Naive thymus-derived CD4-positive, alpha-beta T cell (primary cell): ENCODE data around the gene ZFYVE9. TPM values are rescaled to one million over a fixed set of nuclear protein-coding genes. Genes with fewer than 3 reads are reported as not detected.

Experiments used
- ATAC-seq: fragments of 150-1000 bp; cut with Tn5 transposase; 2 replicates; pipeline ENCODE4 v1.10.0; 2021; ENCODE audit warnings: mild to moderate bottlenecking, moderate library complexity
- CTCF ChIA-PET: fragments of 350-600 bp; sonication (Branson Sonifier 250); formaldehyde crosslinking; loops from one replicate; lab custom pipeline; 2021; ENCODE audit warnings: antibody characterized with exemption; lab: Charles Lee
- POLR2A ChIA-PET: fragments of 350-600 bp; sonication (Branson Sonifier 250); formaldehyde crosslinking; loops from one replicate; lab custom pipeline; 2021; ENCODE audit warnings: antibody characterized with exemption, inconsistent platforms; lab: Charles Lee
- DNase-seq, 9 donors: peaks; one replicate each; pipeline versions ENCODE4 v3.0.0 to v3.0.0-alpha.2; 2020 to 2022; ENCODE audit warnings: mixed read lengths in 1 of 9
- H3K27ac ChIP-seq: one replicate; pipeline ENCODE4 v1.7.0; 2013; ENCODE audit warnings: mild to moderate bottlenecking, low read depth, low read length, moderate library complexity
- H3K27me3 ChIP-seq, 2 donors: one replicate each; pipeline ENCODE4 v1.7.0; 2013; ENCODE audit warnings: low read length in 2 of 2, mild to moderate bottlenecking in 2 of 2, moderate library complexity in 2 of 2; ENCODE audit not compliant: control insufficient read depth in 2 of 2, insufficient read depth in 2 of 2
- H3K36me3 ChIP-seq, 3 experiments: 1 replicate in 2 of 3; 2 replicates in 1 of 3; pipeline ENCODE4 v1.7.0; 2013; ENCODE audit warnings: low read length in 3 of 3, mild to moderate bottlenecking in 3 of 3, moderate library complexity in 1 of 3; ENCODE audit not compliant: insufficient read depth in 3 of 3, control insufficient read depth in 2 of 3
- H3K4me1 ChIP-seq, 2 donors: one replicate each; pipeline ENCODE4 v1.7.0; 2013; ENCODE audit warnings: low read length in 2 of 2, mild to moderate bottlenecking in 2 of 2, moderate library complexity in 1 of 2; ENCODE audit not compliant: control insufficient read depth in 2 of 2, insufficient read depth in 2 of 2
- H3K4me3 ChIP-seq: 2 replicates; pipeline ENCODE4 v1.7.0; 2013; ENCODE audit warnings: mild to moderate bottlenecking, low read length
- H3K9me3 ChIP-seq, 3 experiments: 1 replicate in 2 of 3; 2 replicates in 1 of 3; pipeline ENCODE4 v1.7.0; 2013; ENCODE audit warnings: low read length in 3 of 3; ENCODE audit not compliant: control insufficient read depth in 2 of 3
- H3K27ac Mint-ChIP-seq, 9 donors: one replicate each; pipeline ENCODE4 v1.8.0; 2020 to 2022; ENCODE audit warnings: mixed read lengths in 9 of 9, mild to moderate bottlenecking in 8 of 9, moderate library complexity in 5 of 9, inconsistent platforms in 2 of 9
- H3K27me3 Mint-ChIP-seq, 5 donors: one replicate each; pipeline ENCODE4 v1.8.0; 2021 to 2022; ENCODE audit warnings: mixed read lengths in 5 of 5, mild to moderate bottlenecking in 1 of 5
- H3K36me3 Mint-ChIP-seq, 5 donors: one replicate each; pipeline ENCODE4 v1.8.0; 2020 to 2022; ENCODE audit warnings: mixed read lengths in 5 of 5, mild to moderate bottlenecking in 3 of 5, inconsistent platforms in 1 of 5
- H3K4me1 Mint-ChIP-seq, 7 donors: one replicate each; pipeline ENCODE4 v1.8.0; 2020 to 2022; ENCODE audit warnings: mixed read lengths in 7 of 7, mild to moderate bottlenecking in 3 of 7, inconsistent platforms in 1 of 7
- H3K4me3 Mint-ChIP-seq, 10 donors: one replicate each; pipeline ENCODE4 v1.8.0; 2020 to 2022; ENCODE audit warnings: mild to moderate bottlenecking in 10 of 10, mixed read lengths in 10 of 10, moderate library complexity in 6 of 10, inconsistent platforms in 2 of 10
- H3K9me3 Mint-ChIP-seq, 11 donors: one replicate each; pipeline ENCODE4 v1.8.0; 2020 to 2022; ENCODE audit warnings: mixed read lengths in 11 of 11, mild to moderate bottlenecking in 4 of 11, inconsistent platforms in 1 of 11, moderate library complexity in 1 of 11
- intact Hi-C, 2 donors: fragments of 100-400 bp; cut with micrococcal nuclease; formaldehyde crosslinking; loops; one replicate each; pipeline ENCODE4 v1.15.1; 2023
- polyA plus RNA-seq, 2 donors: library from polyadenylated mRNA; unstranded; fragments of 300-500 nt; fragmentation: Illumina TruSeq; gene quantifications; one replicate each; pipeline ENCODE4 v1.2.3, GENCODE V29; 2021
- total RNA-seq, 6 experiments: library from RNA in 5 of 6; stranded (reverse) in 5 of 6; gene quantifications; 1 replicate in 5 of 6; 2 replicates in 1 of 6; pipeline ENCODE4 v1.2.3 and lab custom pipeline; 2021 to 2026

Gene ZFYVE9
- total and polyA plus RNA-seq, 7 experiments from 2014 or later = 1.8 to 13.9 (median 5.0) TPM

DNA sequence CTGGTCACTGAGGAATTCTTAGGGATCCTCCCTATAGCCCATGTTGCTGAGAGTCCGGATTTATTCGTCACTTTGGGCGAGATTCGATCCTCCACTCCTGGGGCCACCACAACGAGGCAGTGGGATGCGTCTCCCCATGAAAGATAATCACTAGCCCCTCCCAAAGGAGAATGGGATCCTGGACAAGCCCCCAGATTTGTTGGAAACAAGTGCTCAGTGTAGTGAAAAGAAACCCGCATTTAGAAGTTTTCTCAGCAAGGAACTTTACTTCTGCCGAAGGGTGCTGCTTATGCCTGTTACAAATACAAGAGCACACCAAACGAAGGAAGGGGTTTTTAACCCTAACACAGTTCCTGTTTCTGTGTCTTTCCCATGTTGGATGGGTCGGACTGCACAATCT is 83.3 kb downstream of the ZFYVE9 start:
- no peak overlapping the region for H3K4me3 ChIP-seq
- Mint-ChIP-seq H3K36me3 (peaks cover 0 to 50% (median 37%) of the 10 kb centered on the region in 5 donors), H3K27ac (no peak overlapping the region), H3K9me3 (peaks cover 0 to 64% (median 21%) of the 10 kb centered on the region in 11 donors), H3K27me3 (peaks cover 0 to 18% (median 0%) of the 10 kb centered on the region in 5 donors), H3K4me3 (no peak overlapping the region), H3K4me1 (peaks cover 0 to 4% (median 2%) of the 10 kb centered on the region in 7 donors)
- H3K27me3 ChIP-seq = no peaks in the 10 kb centered on the region
- CTCF ChIA-PET = no interaction called here
- POLR2A ChIA-PET = no interaction called here
- peaks cover 0 to 17% (median 3%) of the 10 kb centered on the region in 3 experiments for H3K9me3 ChIP-seq
- intact Hi-C loops = no loop called here
- ATAC-seq = no peak
- no peak for DNase-seq
- no peaks in the 10 kb centered on the region for H3K36me3 ChIP-seq
- H3K4me1 ChIP-seq = no peaks in the 10 kb centered on the region
- no peak overlapping the region for H3K27ac ChIP-seq

- CTCF ChIA-PET = no interaction called here
- Histone ChIP-seq H3K27ac (no peak overlapping the region), H3K4me3 (no peak overlapping the region), H3K27me3 (no peaks in the 10 kb centered on the region), H3K9me3 (peaks cover 0 to 7% (median 3%) of the 10 kb centered on the region in 3 experiments), H3K4me1 (no peaks in the 10 kb centered on the region), H3K36me3 (no peaks in the 10 kb centered on the region)
- POLR2A ChIA-PET = no interaction called here
- Mint-ChIP-seq H3K36me3 (peaks cover 0 to 28% (median 19%) of the 10 kb centered on the region in 5 donors), H3K27ac (no peak overlapping the region), H3K4me3 (no peak overlapping the region), H3K4me1 (peaks cover 0 to 4% (median 3%) of the 10 kb centered on the region in 7 donors), H3K27me3 (peaks cover 0 to 14% (median 0%) of the 10 kb centered on the region in 5 donors), H3K9me3 (peaks cover 0 to 21% (median 13%) of the 10 kb centered on the region in 11 donors)
- no peak for ATAC-seq
- DNase-seq = no peak
- intact Hi-C loops = no loop called here
Observed at GRCh38 chr1:52229494-52229893, 87.6 kb downstream of the ZFYVE9 start.

GRCh38 chr1:52233463-52233862 is 91.6 kb downstream of the ZFYVE9 start:
- intact Hi-C loops = no loop called here
- peaks cover 0 to 6% (median 0%) of the 10 kb centered on the region in 7 donors for H3K4me1 Mint-ChIP-seq
- ChIA-PET CTCF (no interaction called here), POLR2A (interaction anchor here (0.6 to 0.7 kb wide), 2 partner anchors 15 to 137 kb away, joined by 3 to 8 read pairs; no protein-coding TSS in a partner anchor)
- Histone ChIP-seq H3K4me1 (no peaks in the 10 kb centered on the region), H3K27ac (no peak overlapping the region), H3K36me3 (no peaks in the 10 kb centered on the region), H3K9me3 (no peaks in the 10 kb centered on the region), H3K4me3 (no peak overlapping the region), H3K27me3 (no peaks in the 10 kb centered on the region)
- H3K27ac Mint-ChIP-seq = no peak overlapping the region
- no peak overlapping the region for H3K4me3 Mint-ChIP-seq
- H3K36me3 Mint-ChIP-seq = peaks cover 0 to 22% (median 12%) of the 10 kb centered on the region in 5 donors
- H3K27me3 Mint-ChIP-seq = peaks cover 0 to 25% (median 0%) of the 10 kb centered on the region in 5 donors
- DNase-seq (no peak), ATAC-seq (no peak)
- no peaks in the 10 kb centered on the region for H3K9me3 Mint-ChIP-seq

- no peak overlapping the region for H3K4me3 Mint-ChIP-seq
- no peak overlapping the region for H3K4me3 ChIP-seq
- H3K27ac Mint-ChIP-seq = no peak overlapping the region
- H3K4me1 Mint-ChIP-seq = peaks cover 0 to 10% (median 0%) of the 10 kb centered on the region in 7 donors
- ATAC-seq (no peak), DNase-seq (no peak)
- ChIA-PET CTCF (no interaction called here), POLR2A (interaction anchor here (0.5 kb wide), 1 partner anchor 19 kb away, joined by 3 read pairs; no protein-coding TSS in a partner anchor)
- H3K9me3 ChIP-seq = no peaks in the 10 kb centered on the region
- H3K27me3 Mint-ChIP-seq = peaks cover 0 to 22% (median 0%) of the 10 kb centered on the region in 5 donors
- no peaks in the 10 kb centered on the region for H3K27me3 ChIP-seq
- H3K27ac ChIP-seq = no peak overlapping the region
- H3K9me3 Mint-ChIP-seq = no peaks in the 10 kb centered on the region
- no peaks in the 10 kb centered on the region for H3K4me1 ChIP-seq
- intact Hi-C loops = no loop called here
- H3K36me3 Mint-ChIP-seq = peaks cover 0 to 24% (median 12%) of the 10 kb centered on the region in 5 donors
- no peaks in the 10 kb centered on the region for H3K36me3 ChIP-seq
Observed at GRCh38 chr1:52234014-52234413, 92.1 kb downstream of the ZFYVE9 start.

- H3K27ac Mint-ChIP-seq = peak overlapping the region in 1 of 9 donors; percentile 57
- Histone ChIP-seq H3K4me1 (no peaks in the 10 kb centered on the region), H3K27me3 (no peaks in the 10 kb centered on the region), H3K9me3 (no peaks in the 10 kb centered on the region), H3K27ac (no peak overlapping the region), H3K4me3 (no peak overlapping the region), H3K36me3 (no peaks in the 10 kb centered on the region)
- intact Hi-C loops = no loop called here
- no peaks in the 10 kb centered on the region for H3K9me3 Mint-ChIP-seq
- peaks cover 0 to 24% (median 12%) of the 10 kb centered on the region in 5 donors for H3K36me3 Mint-ChIP-seq
- H3K4me3 Mint-ChIP-seq = no peak overlapping the region
- ATAC-seq (no peak), DNase-seq (no peak)
- ChIA-PET CTCF (no interaction called here), POLR2A (interaction anchor here (0.5 kb wide), 1 partner anchor 20 kb away, joined by 3 read pairs; no protein-coding TSS in a partner anchor)
- H3K27me3 Mint-ChIP-seq = peaks cover 0 to 16% (median 0%) of the 10 kb centered on the region in 5 donors
- peaks cover 0 to 7% (median 0%) of the 10 kb centered on the region in 7 donors for H3K4me1 Mint-ChIP-seq
Observed at GRCh38 chr1:52234708-52235107, 92.8 kb downstream of the ZFYVE9 start.

DNA sequence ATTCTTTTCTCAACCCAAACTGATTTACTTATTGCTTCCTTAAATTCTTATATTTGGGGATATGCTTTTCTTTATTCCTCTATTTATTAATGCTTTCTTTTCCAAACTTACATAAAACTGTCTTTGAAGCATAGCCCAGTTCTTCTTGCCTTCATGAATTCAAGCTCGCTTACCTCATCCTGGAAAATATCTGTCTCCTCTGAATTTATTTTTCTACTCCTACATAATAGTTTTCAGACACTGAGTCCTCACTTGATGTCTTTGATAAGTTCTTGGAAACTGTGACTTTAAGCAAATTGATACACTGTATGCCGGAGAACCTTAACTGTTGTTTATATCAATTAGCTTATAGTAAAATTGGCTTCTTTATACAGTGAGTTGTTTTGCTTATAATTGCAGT is 93.8 kb downstream of the ZFYVE9 start:
- H3K36me3 Mint-ChIP-seq = peaks cover 0 to 24% (median 12%) of the 10 kb centered on the region in 5 donors
- H3K9me3 Mint-ChIP-seq = no peaks in the 10 kb centered on the region
- CTCF ChIA-PET = no interaction called here
- H3K27ac Mint-ChIP-seq = peak overlapping the region in 1 of 9 donors; percentile 35
- Histone ChIP-seq H3K9me3 (no peaks in the 10 kb centered on the region), H3K27ac (no peak overlapping the region), H3K27me3 (no peaks in the 10 kb centered on the region), H3K4me1 (no peaks in the 10 kb centered on the region), H3K4me3 (no peak overlapping the region), H3K36me3 (no peaks in the 10 kb centered on the region)
- H3K27me3 Mint-ChIP-seq = peaks cover 0 to 18% (median 0%) of the 10 kb centered on the region in 5 donors
- POLR2A ChIA-PET = no interaction called here
- no peak overlapping the region for H3K4me3 Mint-ChIP-seq
- H3K4me1 Mint-ChIP-seq = peaks cover 0 to 14% (median 1%) of the 10 kb centered on the region in 7 donors
- intact Hi-C loops = no loop called here
- no peak for DNase-seq
- ATAC-seq = no peak

DNA sequence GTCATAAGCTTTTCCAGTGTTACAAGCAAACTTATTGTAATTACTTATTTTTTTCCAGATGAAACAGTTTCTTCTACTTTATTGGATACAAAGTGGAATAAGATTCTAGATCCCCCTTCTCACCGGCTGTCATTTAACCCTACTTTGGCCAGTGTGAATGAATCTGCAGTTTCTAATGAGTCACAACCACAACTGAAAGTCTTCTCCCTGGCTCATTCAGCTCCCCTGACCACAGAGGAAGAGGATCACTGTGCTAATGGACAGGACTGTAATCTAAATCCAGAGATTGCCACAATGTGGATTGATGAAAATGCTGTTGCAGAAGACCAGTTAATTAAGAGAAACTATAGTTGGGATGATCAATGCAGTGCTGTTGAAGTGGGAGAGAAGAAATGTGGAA is 95.5 kb downstream of the ZFYVE9 start:
- no peaks in the 10 kb centered on the region for H3K9me3 ChIP-seq
- no peak overlapping the region for H3K27ac Mint-ChIP-seq
- peaks cover 0 to 17% (median 1%) of the 10 kb centered on the region in 7 donors for H3K4me1 Mint-ChIP-seq
- CTCF ChIA-PET = no interaction called here
- no peak overlapping the region for H3K4me3 Mint-ChIP-seq
- POLR2A ChIA-PET = no interaction called here
- peaks cover 0 to 21% (median 0%) of the 10 kb centered on the region in 5 donors for H3K27me3 Mint-ChIP-seq
- H3K4me3 ChIP-seq = no peak overlapping the region
- intact Hi-C loops = no loop called here
- no peaks in the 10 kb centered on the region for H3K4me1 ChIP-seq
- H3K36me3 Mint-ChIP-seq = peaks cover 0 to 24% (median 12%) of the 10 kb centered on the region in 5 donors
- H3K27ac ChIP-seq = no peak overlapping the region
- H3K27me3 ChIP-seq = no peaks in the 10 kb centered on the region
- H3K9me3 Mint-ChIP-seq = no peaks in the 10 kb centered on the region
- ATAC-seq = no peak
- H3K36me3 ChIP-seq = no peaks in the 10 kb centered on the region
- DNase-seq = no peak
